GM06990 (cell line): ENCODE measurements around the gene MYH13.
"Not testable (repeated sequence)": the region's sequence is repeated elsewhere in the genome, so short reads cannot be mapped to it uniquely, and the experiment has no call there.

Experiments
- DNase-seq: peaks from one replicate; pipeline ENCODE4 v3.0.0-alpha.2; 2011; ENCODE audit not compliant: insufficient read length; ENCODE audit errors: extremely low read depth
- H3K27me3 ChIP-seq: replicated peaks from 2 replicates; pipeline ENCODE4 v1.6.0; 2011; ENCODE audit warnings: low read length; ENCODE audit not compliant: control insufficient read depth, insufficient read depth
- H3K36me3 ChIP-seq: 2 replicates; pipeline ENCODE4 v1.5.1; 2011; ENCODE audit warnings: low read length; ENCODE audit not compliant: control insufficient read depth, insufficient read depth
- H3K4me3 ChIP-seq: replicated peaks from 2 replicates; pipeline ENCODE4 v1.5.1; 2011; ENCODE audit warnings: low read depth, mild to moderate bottlenecking, control low read depth, low read length
- CTCF ChIP-seq: IDR thresholded peaks from 2 replicates; pipeline ENCODE4 v1.5.1; 2011; ENCODE audit warnings: low read length, control low read depth, mild to moderate bottlenecking, inconsistent platforms; ENCODE audit not compliant: insufficient read depth, poor library complexity, severe bottlenecking

Gene MYH13

DNA sequence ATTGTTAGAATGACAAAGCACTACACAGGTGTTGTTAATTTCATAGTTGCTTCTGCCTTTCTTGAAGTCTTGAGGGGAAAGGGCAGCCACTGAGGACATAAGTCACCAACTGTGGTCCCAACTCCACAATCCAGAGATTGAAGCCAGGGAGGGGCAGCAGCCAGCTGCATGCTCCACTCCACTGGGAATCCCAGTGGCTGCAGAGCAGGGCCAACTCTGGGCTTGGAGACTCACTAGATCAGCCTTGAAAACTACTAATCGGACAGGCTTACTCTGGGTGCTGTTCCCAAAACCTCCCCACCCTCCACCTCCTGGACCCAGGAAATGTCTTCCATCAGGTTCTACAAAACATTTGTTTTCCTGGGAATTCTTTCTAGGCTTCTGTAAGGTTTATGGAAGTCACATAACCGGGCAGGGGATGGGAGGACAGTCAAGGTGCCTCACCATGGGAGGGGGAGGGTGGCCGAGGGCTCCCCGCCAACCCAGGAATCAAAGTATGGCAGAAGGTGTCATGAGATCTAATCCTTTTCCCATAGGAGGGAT is 68.0 kb downstream of the MYH13 start:
- Histone ChIP-seq H3K27me3 (no peaks in the 10 kb centered on the region), H3K4me3 (no peak overlapping the region), H3K36me3 (no peaks in the 10 kb centered on the region)
- TF ChIP-seq CTCF = no peak
- DNase-seq = no peak

- DNase-seq = no peak
- TF ChIP-seq CTCF = no peak
These were observed 75.1 kb downstream of the MYH13 start for GRCh38 chr17:10297691-10298090.

DNA sequence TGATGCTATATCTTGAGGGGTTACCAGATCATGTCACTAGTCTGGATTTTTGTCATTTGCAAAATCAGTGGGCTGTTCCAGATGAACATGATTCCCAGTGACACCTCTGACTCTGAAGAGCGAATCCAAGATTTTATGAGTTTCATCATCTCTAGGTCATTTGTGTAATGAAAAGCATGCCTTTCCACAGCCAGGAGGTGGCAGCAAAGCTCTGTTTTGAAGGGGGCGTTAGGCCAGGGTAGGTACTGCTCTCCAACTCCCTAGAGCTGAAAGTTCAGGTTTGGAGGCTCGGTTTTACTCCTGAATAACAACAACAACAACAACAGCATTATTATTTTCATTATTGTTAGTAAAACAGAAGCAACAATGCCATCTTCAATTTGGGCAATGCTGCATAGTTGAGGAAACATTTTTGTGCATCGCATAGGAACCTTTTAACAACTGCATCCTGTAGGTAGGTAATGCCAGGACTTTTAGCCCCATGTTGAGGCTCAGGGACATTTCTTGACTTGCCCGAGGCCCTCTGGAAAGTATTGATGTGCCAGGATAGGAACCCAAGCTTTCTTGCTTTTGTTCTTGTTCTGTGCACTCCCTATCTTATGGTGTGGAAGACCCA is 77.0 kb downstream of the MYH13 start:
- peak; percentile 80 for TF ChIP-seq CTCF
- DNase-seq = no peak
- H3K4me3 ChIP-seq = no peak overlapping the region
- no peaks in the 10 kb centered on the region for H3K36me3 ChIP-seq
- no peaks in the 10 kb centered on the region for H3K27me3 ChIP-seq

More at GRCh38 chr17:10297691-10298090, 75.1 kb downstream of the MYH13 start:
- Histone ChIP-seq H3K4me3 (no peak overlapping the region), H3K27me3 (no peaks in the 10 kb centered on the region), H3K36me3 (no peaks in the 10 kb centered on the region)

DNA sequence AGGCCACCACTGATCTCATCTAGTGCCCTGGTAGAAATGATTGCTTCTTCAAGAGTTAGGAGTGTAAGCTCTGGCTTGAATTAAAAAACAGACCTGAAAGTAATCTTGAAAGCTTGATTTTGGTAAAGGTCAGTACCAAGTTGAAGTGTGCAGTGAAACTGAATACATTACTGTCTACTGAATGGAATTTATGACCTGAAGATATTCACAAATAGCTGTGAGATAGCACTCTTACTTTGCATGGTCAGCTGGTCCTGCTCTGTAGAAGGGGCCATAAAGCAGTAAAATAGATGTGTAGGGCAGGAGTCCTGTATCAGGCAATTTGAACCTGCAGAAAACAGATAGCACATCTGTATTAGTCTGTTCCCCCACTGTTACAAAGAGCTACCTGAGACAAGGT is 78.6 kb downstream of the MYH13 start:
- Histone ChIP-seq H3K36me3 (no peaks in the 10 kb centered on the region), H3K4me3 (no peak overlapping the region), H3K27me3 (no peaks in the 10 kb centered on the region)
- no peak for DNase-seq
- TF ChIP-seq CTCF = no peak

- DNase-seq = no peak
- Histone ChIP-seq H3K4me3 (no peak overlapping the region), H3K27me3 (no peaks in the 10 kb centered on the region), H3K36me3 (no peaks in the 10 kb centered on the region)
- TF ChIP-seq CTCF = no peak
These were observed 80.5 kb downstream of the MYH13 start for GRCh38 chr17:10292057-10292937.

DNA sequence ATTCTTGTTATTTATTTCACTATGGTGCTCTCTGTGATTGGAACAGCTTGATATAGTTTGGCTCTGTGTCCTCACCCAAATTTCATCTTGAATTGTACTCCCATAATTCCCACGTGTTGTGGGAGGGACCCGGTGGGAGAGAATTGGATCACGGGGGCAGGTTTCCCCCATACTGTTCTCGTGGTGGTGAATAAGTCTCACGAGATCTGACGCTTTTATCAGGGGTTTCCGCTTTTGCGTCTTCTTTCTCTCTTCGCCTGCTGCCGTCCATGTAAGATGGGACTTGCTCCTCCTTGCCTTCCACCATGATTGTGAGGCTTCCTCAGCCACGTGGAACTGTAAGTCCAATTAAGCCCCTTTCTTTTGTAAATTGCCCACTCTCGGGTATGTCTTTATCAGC is 81.2 kb downstream of the MYH13 start:
- H3K27me3 ChIP-seq, H3K36me3 ChIP-seq, DNase-seq, H3K4me3 ChIP-seq: not testable (repeated sequence)
